ENCODE results near the gene GMPR.

DNA sequence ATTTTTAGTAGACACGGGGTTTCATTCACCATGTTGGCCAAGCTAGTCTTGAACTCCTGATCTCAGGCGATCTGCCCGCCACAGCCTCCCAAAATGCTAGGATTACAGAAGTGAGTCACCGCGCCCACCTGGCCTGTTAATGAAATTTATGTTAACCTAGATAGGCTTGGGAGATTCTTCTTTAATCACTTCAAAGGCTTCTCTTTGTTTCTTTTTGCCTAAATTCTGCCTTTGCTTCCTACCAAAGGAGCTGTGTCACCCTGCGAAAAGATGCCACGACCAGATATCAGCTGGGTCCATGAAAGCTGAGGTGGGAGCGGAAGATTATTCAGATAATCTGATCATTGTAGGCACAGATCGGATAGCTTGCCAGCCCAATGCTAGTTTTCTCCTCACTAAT, 75.3 kb downstream of the GMPR start:
- TF ChIP-seq, protein P1, sequence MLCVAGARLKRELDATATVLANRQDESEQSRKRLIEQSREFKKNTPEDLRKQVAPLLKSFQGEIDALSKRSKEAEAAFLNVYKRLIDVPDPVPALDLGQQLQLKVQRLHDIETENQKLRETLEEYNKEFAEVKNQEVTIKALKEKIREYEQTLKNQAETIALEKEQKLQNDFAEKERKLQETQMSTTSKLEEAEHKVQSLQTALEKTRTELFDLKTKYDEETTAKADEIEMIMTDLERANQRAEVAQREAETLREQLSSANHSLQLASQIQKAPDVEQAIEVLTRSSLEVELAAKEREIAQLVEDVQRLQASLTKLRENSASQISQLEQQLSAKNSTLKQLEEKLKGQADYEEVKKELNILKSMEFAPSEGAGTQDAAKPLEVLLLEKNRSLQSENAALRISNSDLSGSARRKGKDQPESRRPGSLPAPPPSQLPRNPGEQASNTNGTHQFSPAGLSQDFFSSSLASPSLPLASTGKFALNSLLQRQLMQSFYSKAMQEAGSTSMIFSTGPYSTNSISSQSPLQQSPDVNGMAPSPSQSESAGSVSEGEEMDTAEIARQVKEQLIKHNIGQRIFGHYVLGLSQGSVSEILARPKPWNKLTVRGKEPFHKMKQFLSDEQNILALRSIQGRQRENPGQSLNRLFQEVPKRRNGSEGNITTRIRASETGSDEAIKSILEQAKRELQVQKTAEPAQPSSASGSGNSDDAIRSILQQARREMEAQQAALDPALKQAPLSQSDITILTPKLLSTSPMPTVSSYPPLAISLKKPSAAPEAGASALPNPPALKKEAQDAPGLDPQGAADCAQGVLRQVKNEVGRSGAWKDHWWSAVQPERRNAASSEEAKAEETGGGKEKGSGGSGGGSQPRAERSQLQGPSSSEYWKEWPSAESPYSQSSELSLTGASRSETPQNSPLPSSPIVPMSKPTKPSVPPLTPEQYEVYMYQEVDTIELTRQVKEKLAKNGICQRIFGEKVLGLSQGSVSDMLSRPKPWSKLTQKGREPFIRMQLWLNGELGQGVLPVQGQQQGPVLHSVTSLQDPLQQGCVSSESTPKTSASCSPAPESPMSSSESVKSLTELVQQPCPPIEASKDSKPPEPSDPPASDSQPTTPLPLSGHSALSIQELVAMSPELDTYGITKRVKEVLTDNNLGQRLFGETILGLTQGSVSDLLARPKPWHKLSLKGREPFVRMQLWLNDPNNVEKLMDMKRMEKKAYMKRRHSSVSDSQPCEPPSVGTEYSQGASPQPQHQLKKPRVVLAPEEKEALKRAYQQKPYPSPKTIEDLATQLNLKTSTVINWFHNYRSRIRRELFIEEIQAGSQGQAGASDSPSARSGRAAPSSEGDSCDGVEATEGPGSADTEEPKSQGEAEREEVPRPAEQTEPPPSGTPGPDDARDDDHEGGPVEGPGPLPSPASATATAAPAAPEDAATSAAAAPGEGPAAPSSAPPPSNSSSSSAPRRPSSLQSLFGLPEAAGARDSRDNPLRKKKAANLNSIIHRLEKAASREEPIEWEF (IDR thresholded peaks at IDR 0.05; ENCODE audit: insufficient replicate concordance, low read depth, low read length) = no peak
- TF ChIP-seq RUNX3 (IDR thresholded peaks at IDR 0.05; ENCODE audit: low read length) (no peak), NFYB (IDR thresholded peaks at IDR 0.05; ENCODE audit: insufficient read depth, low read depth, low read length) (no peak), ZBED1 (IDR thresholded peaks at IDR 0.05; ENCODE audit: borderline replicate concordance) (no peak), CHD1 (IDR thresholded peaks at IDR 0.05; ENCODE audit: low read depth, low read length) (no peak), EED (IDR thresholded peaks at IDR 0.05; ENCODE audit: low read depth) (no peak), EP300 (IDR thresholded peaks at IDR 0.05; ENCODE audit: borderline replicate concordance in 1 of 2, control insufficient read depth in 1 of 2, low read depth in 2 of 2, low read length in 2 of 2) (no peak), YY1 (IDR thresholded peaks at IDR 0.05; ENCODE audit: low read depth, low read length) (no peak), YBX1 (IDR thresholded peaks at IDR 0.05) (no peak)
- TF ChIP-seq, protein P2, sequence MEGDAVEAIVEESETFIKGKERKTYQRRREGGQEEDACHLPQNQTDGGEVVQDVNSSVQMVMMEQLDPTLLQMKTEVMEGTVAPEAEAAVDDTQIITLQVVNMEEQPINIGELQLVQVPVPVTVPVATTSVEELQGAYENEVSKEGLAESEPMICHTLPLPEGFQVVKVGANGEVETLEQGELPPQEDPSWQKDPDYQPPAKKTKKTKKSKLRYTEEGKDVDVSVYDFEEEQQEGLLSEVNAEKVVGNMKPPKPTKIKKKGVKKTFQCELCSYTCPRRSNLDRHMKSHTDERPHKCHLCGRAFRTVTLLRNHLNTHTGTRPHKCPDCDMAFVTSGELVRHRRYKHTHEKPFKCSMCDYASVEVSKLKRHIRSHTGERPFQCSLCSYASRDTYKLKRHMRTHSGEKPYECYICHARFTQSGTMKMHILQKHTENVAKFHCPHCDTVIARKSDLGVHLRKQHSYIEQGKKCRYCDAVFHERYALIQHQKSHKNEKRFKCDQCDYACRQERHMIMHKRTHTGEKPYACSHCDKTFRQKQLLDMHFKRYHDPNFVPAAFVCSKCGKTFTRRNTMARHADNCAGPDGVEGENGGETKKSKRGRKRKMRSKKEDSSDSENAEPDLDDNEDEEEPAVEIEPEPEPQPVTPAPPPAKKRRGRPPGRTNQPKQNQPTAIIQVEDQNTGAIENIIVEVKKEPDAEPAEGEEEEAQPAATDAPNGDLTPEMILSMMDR (IDR thresholded peaks at IDR 0.05 in 2 of 3, conservative IDR thresholded peaks at IDR 0.05 in 1 of 3; ENCODE audit: control insufficient read depth in 2 of 3, extremely low read depth in 1 of 3, insufficient read depth in 1 of 3, low read depth in 3 of 3, low read length in 3 of 3) = no peak
- TF ChIP-seq, protein P3, sequence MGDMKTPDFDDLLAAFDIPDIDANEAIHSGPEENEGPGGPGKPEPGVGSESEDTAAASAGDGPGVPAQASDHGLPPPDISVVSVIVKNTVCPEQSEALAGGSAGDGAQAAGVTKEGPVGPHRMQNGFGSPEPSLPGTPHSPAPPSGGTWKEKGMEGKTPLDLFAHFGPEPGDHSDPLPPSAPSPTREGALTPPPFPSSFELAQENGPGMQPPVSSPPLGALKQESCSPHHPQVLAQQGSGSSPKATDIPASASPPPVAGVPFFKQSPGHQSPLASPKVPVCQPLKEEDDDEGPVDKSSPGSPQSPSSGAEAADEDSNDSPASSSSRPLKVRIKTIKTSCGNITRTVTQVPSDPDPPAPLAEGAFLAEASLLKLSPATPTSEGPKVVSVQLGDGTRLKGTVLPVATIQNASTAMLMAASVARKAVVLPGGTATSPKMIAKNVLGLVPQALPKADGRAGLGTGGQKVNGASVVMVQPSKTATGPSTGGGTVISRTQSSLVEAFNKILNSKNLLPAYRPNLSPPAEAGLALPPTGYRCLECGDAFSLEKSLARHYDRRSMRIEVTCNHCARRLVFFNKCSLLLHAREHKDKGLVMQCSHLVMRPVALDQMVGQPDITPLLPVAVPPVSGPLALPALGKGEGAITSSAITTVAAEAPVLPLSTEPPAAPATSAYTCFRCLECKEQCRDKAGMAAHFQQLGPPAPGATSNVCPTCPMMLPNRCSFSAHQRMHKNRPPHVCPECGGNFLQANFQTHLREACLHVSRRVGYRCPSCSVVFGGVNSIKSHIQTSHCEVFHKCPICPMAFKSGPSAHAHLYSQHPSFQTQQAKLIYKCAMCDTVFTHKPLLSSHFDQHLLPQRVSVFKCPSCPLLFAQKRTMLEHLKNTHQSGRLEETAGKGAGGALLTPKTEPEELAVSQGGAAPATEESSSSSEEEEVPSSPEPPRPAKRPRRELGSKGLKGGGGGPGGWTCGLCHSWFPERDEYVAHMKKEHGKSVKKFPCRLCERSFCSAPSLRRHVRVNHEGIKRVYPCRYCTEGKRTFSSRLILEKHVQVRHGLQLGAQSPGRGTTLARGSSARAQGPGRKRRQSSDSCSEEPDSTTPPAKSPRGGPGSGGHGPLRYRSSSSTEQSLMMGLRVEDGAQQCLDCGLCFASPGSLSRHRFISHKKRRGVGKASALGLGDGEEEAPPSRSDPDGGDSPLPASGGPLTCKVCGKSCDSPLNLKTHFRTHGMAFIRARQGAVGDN (IDR thresholded peaks at IDR 0.05) = no peak
- TF ChIP-seq, protein P4, sequence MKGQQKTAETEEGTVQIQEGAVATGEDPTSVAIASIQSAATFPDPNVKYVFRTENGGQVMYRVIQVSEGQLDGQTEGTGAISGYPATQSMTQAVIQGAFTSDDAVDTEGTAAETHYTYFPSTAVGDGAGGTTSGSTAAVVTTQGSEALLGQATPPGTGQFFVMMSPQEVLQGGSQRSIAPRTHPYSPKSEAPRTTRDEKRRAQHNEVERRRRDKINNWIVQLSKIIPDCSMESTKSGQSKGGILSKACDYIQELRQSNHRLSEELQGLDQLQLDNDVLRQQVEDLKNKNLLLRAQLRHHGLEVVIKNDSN (IDR thresholded peaks at IDR 0.05; ENCODE audit: borderline replicate concordance, extremely low read length, insufficient read depth, low read depth, low read length) = no peak
- TF ChIP-seq, protein P5, sequence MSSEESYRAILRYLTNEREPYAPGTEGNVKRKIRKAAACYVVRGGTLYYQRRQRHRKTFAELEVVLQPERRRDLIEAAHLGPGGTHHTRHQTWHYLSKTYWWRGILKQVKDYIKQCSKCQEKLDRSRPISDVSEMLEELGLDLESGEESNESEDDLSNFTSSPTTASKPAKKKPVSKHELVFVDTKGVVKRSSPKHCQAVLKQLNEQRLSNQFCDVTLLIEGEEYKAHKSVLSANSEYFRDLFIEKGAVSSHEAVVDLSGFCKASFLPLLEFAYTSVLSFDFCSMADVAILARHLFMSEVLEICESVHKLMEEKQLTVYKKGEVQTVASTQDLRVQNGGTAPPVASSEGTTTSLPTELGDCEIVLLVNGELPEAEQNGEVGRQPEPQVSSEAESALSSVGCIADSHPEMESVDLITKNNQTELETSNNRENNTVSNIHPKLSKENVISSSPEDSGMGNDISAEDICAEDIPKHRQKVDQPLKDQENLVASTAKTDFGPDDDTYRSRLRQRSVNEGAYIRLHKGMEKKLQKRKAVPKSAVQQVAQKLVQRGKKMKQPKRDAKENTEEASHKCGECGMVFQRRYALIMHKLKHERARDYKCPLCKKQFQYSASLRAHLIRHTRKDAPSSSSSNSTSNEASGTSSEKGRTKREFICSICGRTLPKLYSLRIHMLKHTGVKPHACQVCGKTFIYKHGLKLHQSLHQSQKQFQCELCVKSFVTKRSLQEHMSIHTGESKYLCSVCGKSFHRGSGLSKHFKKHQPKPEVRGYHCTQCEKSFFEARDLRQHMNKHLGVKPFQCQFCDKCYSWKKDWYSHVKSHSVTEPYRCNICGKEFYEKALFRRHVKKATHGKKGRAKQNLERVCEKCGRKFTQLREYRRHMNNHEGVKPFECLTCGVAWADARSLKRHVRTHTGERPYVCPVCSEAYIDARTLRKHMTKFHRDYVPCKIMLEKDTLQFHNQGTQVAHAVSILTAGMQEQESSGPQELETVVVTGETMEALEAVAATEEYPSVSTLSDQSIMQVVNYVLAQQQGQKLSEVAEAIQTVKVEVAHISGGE (CRISPR knock-in tag; IDR thresholded peaks at IDR 0.05) = no peak
